ENCODE data around the gene FRRS1L.

FRRS1L gene

GRCh38 chr9:109088221-109088620 lies 78.8 kb downstream of the FRRS1L start:
- TF ChIP-seq CTCF (IDR thresholded peaks at IDR 0.05; ENCODE audit: insufficient read depth, low read length, missing control alignments), result no peak
- DNase-seq (ENCODE audit: low read depth, low spot score), result no peak
- ChIA-PET POLR2A (no interaction called here), CTCF (interaction anchor here (0.7 to 2.4 kb wide), 4 partner anchors 10 to 433 kb away, joined by 3 to 6 read pairs (median 3); no protein-coding TSS in a partner anchor)
- H3K4me3 ChIP-seq (ENCODE audit: low read depth, low read length), result no peak overlapping the region

- CTCF ChIA-PET, result interaction anchor here (0.7 to 2.4 kb wide), 4 partner anchors 10 to 434 kb away, joined by 3 to 6 read pairs (median 3); no protein-coding TSS in a partner anchor
These were observed 79.3 kb downstream of the FRRS1L start for GRCh38 chr9:109087795-109088194.

GRCh38 chr9:109086221-109086620 lies 80.8 kb downstream of the FRRS1L start:
- CTCF ChIA-PET, result interaction anchor here (2.4 kb wide), 1 partner anchor 12 kb away, joined by 6 read pairs; no protein-coding TSS in a partner anchor
- POLR2A ChIA-PET, result no interaction called here
- no peak overlapping the region for H3K4me3 ChIP-seq (ENCODE audit: low read depth, low read length)
- no peak for DNase-seq (ENCODE audit: low read depth, low spot score)
- TF ChIP-seq CTCF (IDR thresholded peaks at IDR 0.05; ENCODE audit: insufficient read depth, low read length, missing control alignments), result no peak

More at GRCh38 chr9:109087795-109088194, 79.3 kb downstream of the FRRS1L start:
- POLR2A ChIA-PET, result no interaction called here
- no peak for DNase-seq (ENCODE audit: low read depth, low spot score)
- H3K4me3 ChIP-seq (ENCODE audit: low read depth, low read length), result no peak overlapping the region
- TF ChIP-seq CTCF (IDR thresholded peaks at IDR 0.05; ENCODE audit: insufficient read depth, low read length, missing control alignments), result no peak

GRCh38 chr9:109085510-109085909 lies 81.5 kb downstream of the FRRS1L start:
- POLR2A ChIA-PET, result no interaction called here
- no peak overlapping the region for H3K4me3 ChIP-seq (ENCODE audit: low read depth, low read length)
- CTCF ChIA-PET, result no interaction called here

GRCh38 chr9:109083813-109084405 lies 83.1 kb downstream of the FRRS1L start:
- POLR2A ChIA-PET, result no interaction called here
- CTCF ChIA-PET, result no interaction called here

More at GRCh38 chr9:109085510-109085909, 81.5 kb downstream of the FRRS1L start:
- DNase-seq (ENCODE audit: low read depth, low spot score), result no peak
- TF ChIP-seq CTCF (IDR thresholded peaks at IDR 0.05; ENCODE audit: insufficient read depth, low read length, missing control alignments), result no peak

GRCh38 chr9:109083141-109083540 lies 83.9 kb downstream of the FRRS1L start:
- TF ChIP-seq CTCF (IDR thresholded peaks at IDR 0.05; ENCODE audit: insufficient read depth, low read length, missing control alignments), result no peak
- no peak overlapping the region for H3K4me3 ChIP-seq (ENCODE audit: low read depth, low read length)
- no peak for DNase-seq (ENCODE audit: low read depth, low spot score)
- CTCF ChIA-PET, result no interaction called here
- POLR2A ChIA-PET, result no interaction called here

More at GRCh38 chr9:109083813-109084405, 83.1 kb downstream of the FRRS1L start:
- no peak for DNase-seq (ENCODE audit: low read depth, low spot score)
- no peak overlapping the region for H3K4me3 ChIP-seq (ENCODE audit: low read depth, low read length)
- TF ChIP-seq CTCF (IDR thresholded peaks at IDR 0.05; ENCODE audit: insufficient read depth, low read length, missing control alignments), result no peak

Data from AG04449 (cell line).